DOHH2 (cell line): ENCODE data around the gene GGACT.

Source experiments
- H3F3A ChIP-seq: fragments of 200-600 bp; sonication (generic), shearing (Covaris generic); 2 replicates; pipeline ENCODE4 v1.6.0; 2016; ENCODE audit warnings: antibody characterized with exemption, mild to moderate bottlenecking; ENCODE audit not compliant: control insufficient read depth, insufficient read depth
- H3K27ac ChIP-seq: fragments of 200-600 bp; sonication (generic); 2 replicates; pipeline ENCODE4 v1.5.1; 2014; ENCODE audit warnings: low read depth, mild to moderate bottlenecking, low read length, moderate library complexity
- H3K27me3 ChIP-seq: fragments of 200-600 bp; sonication (generic); 2 replicates; pipeline ENCODE4 v1.6.1; 2014; ENCODE audit warnings: mild to moderate bottlenecking, low read length, mixed read lengths; ENCODE audit not compliant: control insufficient read depth
- H3K36me3 ChIP-seq: fragments of 200-600 bp; sonication (generic); 2 replicates; pipeline ENCODE4 v1.6.1; 2014; ENCODE audit warnings: mild to moderate bottlenecking, low read length, moderate library complexity, mixed read lengths; ENCODE audit not compliant: control insufficient read depth
- H3K4me1 ChIP-seq: fragments of 200-600 bp; sonication (generic); 2 replicates; pipeline ENCODE4 v1.6.1; 2014; ENCODE audit warnings: mild to moderate bottlenecking, low read length, mixed read lengths; ENCODE audit not compliant: control insufficient read depth
- H3K4me2 ChIP-seq: fragments of 200-600 bp; sonication (generic); 2 replicates; pipeline ENCODE4 v1.6.0; 2014; ENCODE audit warnings: mild to moderate bottlenecking, low read length, moderate library complexity
- H3K4me3 ChIP-seq: fragments of 200-600 bp; sonication (generic); 2 replicates; pipeline ENCODE4 v1.5.1; 2014; ENCODE audit warnings: mild to moderate bottlenecking, low read length, mixed read lengths
- H3K79me2 ChIP-seq: fragments of 200-600 bp; sonication (generic); 2 replicates; pipeline ENCODE4 v1.6.1; 2014; ENCODE audit warnings: mild to moderate bottlenecking, low read length, mixed read lengths; ENCODE audit not compliant: control insufficient read depth
- H3K9me2 ChIP-seq: fragments of 200-600 bp; sonication (generic); replicated peaks from 2 replicates; pipeline ENCODE4 v1.6.1; 2014; ENCODE audit warnings: mild to moderate bottlenecking, low read length, mixed read lengths; ENCODE audit not compliant: control insufficient read depth
- H3K9me3 ChIP-seq: fragments of 200-600 bp; sonication (generic); 2 replicates; pipeline ENCODE4 v1.6.1; 2014; ENCODE audit warnings: antibody characterized with exemption, low read length, mixed read lengths; ENCODE audit not compliant: control insufficient read depth, insufficient read depth
- H4K20me1 ChIP-seq: fragments of 200-600 bp; sonication (generic); 2 replicates; pipeline ENCODE4 v1.6.0; 2014; ENCODE audit warnings: low read depth, mild to moderate bottlenecking, antibody characterized with exemption, low read length, moderate library complexity; ENCODE audit not compliant: control insufficient read depth, insufficient read depth
- EZH2phosphoT487 ChIP-seq: fragments of 200-600 bp; sonication (generic); IDR thresholded peaks from 2 replicates; pipeline ENCODE4 v1.6.1; 2017; ENCODE audit warnings: borderline replicate concordance, mild to moderate bottlenecking, antibody characterized with exemption, low read length, moderate library complexity, mixed read lengths
- TF ChIP-seq, protein P1 (sequence below): fragments of 200-600 bp; sonication (generic); IDR thresholded peaks from one replicate; pipeline ENCODE4 v1.5.1; 2014; ENCODE audit warnings: antibody characterized with exemption, mild to moderate bottlenecking, low read depth, low read length; ENCODE audit not compliant: poor library complexity, severe bottlenecking

The GGACT gene

DNA sequence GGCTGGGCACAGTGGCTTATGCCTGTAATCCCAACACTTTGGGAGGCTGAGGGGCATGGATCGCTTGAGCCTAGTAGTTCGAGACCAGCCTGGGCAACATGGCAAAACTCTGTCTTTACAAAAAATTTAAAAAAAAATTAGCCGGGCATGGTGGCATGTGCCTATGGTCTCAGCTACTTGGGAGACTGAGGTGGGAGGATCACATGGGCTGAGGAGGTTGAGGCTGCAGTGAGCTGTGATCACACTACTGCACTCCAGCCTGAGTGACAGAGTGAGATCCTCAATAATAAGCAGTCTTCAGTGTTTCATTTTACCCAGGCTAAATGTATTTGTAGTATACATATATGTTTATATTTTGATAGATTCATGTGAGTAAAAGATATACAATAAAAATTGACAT is 85.0 kb downstream of the GGACT start:
- H3F3A ChIP-seq, result no peaks in the 10 kb centered on the region

DNA sequence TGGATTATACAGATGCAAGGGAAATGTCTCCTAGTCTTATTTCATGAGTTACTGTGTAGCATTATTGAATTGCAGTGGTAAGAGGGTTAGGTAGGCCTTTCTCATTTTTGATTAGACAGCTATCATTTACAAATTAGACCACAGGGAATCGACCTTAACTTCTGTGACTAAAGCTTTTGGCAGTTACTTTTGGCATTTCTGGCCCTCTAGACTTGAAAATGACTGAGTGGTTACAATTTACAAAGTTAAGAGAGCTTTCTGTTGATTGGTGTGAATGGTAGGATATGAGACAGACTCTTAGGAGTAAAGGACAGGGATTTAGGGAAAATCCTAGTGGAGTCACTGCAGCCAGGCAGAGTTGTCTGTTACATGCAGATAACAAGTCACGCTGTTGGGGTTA is 86.1 kb downstream of the GGACT start:
- Histone ChIP-seq H3K4me1 (no peaks in the 10 kb centered on the region), H3K36me3 (no peaks in the 10 kb centered on the region), H3K27ac (no peak overlapping the region), H3F3A (no peaks in the 10 kb centered on the region), H4K20me1 (no peaks in the 10 kb centered on the region), H3K79me2 (no peaks in the 10 kb centered on the region), H3K4me2 (no peak overlapping the region), H3K4me3 (no peak overlapping the region), H3K9me3 (no peaks in the 10 kb centered on the region), H3K27me3 (0 out of 2 replicates have a peak, but pooled peaks cover 5% of the 10 kb centered on the region), H3K9me2 (no peaks in the 10 kb centered on the region)
- TF ChIP-seq, protein P1, sequence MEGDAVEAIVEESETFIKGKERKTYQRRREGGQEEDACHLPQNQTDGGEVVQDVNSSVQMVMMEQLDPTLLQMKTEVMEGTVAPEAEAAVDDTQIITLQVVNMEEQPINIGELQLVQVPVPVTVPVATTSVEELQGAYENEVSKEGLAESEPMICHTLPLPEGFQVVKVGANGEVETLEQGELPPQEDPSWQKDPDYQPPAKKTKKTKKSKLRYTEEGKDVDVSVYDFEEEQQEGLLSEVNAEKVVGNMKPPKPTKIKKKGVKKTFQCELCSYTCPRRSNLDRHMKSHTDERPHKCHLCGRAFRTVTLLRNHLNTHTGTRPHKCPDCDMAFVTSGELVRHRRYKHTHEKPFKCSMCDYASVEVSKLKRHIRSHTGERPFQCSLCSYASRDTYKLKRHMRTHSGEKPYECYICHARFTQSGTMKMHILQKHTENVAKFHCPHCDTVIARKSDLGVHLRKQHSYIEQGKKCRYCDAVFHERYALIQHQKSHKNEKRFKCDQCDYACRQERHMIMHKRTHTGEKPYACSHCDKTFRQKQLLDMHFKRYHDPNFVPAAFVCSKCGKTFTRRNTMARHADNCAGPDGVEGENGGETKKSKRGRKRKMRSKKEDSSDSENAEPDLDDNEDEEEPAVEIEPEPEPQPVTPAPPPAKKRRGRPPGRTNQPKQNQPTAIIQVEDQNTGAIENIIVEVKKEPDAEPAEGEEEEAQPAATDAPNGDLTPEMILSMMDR, result no peak
- TF ChIP-seq EZH2phosphoT487, result no peak

More for the DNA sequence above, 85.0 kb downstream of the GGACT start:
- TF ChIP-seq, protein P1, result no peak
- no peak for TF ChIP-seq EZH2phosphoT487
- H3K4me3 ChIP-seq, result no peak overlapping the region
- no peaks in the 10 kb centered on the region for H3K79me2 ChIP-seq
- 0 out of 2 replicates have a peak, but pooled peaks cover 5% of the 10 kb centered on the region for H3K27me3 ChIP-seq
- H4K20me1 ChIP-seq, result no peaks in the 10 kb centered on the region
- H3K9me2 ChIP-seq, result no peaks in the 10 kb centered on the region
- H3K36me3 ChIP-seq, result no peaks in the 10 kb centered on the region
- H3K27ac ChIP-seq, result no peak overlapping the region
- no peaks in the 10 kb centered on the region for H3K9me3 ChIP-seq
- H3K4me1 ChIP-seq, result no peaks in the 10 kb centered on the region
- H3K4me2 ChIP-seq, result no peak overlapping the region

DNA sequence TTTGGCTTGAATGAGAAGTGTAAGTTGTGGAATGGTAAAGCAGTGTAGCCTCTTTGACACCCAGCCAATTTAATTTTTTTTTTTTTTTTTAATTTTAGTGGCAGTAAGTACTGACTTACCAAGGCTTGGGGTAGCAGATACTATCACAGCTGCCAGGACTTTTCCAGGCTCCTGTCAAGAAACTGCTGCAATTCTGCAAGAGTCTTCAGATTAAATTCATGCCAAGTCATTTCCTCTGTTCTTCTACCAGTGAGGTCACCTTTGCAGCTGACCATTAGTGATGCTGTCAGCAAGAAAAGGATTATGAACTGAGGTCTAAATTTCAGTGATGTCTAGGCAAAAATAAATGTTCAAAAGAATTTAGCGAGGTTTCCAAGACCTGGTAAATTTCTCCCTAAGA is 91.2 kb downstream of the GGACT start:
- no peak overlapping the region for H3K4me2 ChIP-seq

More for the DNA sequence above, 91.2 kb downstream of the GGACT start:
- no peaks in the 10 kb centered on the region for H4K20me1 ChIP-seq
- no peaks in the 10 kb centered on the region for H3K9me2 ChIP-seq
- H3K27me3 ChIP-seq, result no peaks in the 10 kb centered on the region
- TF ChIP-seq, protein P1, result no peak
- no peak for TF ChIP-seq EZH2phosphoT487
- no peak overlapping the region for H3K4me3 ChIP-seq
- no peaks in the 10 kb centered on the region for H3K9me3 ChIP-seq
- H3K36me3 ChIP-seq, result no peaks in the 10 kb centered on the region
- H3K27ac ChIP-seq, result no peak overlapping the region
- H3K4me1 ChIP-seq, result no peaks in the 10 kb centered on the region
- H3F3A ChIP-seq, result no peaks in the 10 kb centered on the region
- H3K79me2 ChIP-seq, result no peaks in the 10 kb centered on the region
